ENCODE data around the gene TACO1.

DNA sequence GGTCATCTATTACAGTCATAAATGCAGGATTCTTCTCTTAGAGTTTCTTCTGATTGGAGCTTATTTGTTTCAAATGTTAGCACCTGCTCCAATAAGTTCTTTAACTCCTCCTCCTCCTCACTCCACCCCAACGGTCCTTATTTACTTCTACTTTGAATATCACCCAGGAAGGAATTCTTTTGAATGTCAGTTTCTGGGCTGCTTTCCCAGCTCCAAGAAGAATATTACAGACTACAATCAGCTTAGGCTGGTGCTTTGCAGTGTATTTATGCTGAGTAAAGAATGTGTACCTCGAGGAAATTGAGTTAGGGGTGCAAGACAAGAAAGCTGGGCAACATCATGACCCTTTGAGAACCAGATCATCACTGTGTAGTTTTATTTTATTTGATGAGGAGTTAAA is 52.4 kb downstream of the TACO1 start:
- TF ChIP-seq, protein P1, sequence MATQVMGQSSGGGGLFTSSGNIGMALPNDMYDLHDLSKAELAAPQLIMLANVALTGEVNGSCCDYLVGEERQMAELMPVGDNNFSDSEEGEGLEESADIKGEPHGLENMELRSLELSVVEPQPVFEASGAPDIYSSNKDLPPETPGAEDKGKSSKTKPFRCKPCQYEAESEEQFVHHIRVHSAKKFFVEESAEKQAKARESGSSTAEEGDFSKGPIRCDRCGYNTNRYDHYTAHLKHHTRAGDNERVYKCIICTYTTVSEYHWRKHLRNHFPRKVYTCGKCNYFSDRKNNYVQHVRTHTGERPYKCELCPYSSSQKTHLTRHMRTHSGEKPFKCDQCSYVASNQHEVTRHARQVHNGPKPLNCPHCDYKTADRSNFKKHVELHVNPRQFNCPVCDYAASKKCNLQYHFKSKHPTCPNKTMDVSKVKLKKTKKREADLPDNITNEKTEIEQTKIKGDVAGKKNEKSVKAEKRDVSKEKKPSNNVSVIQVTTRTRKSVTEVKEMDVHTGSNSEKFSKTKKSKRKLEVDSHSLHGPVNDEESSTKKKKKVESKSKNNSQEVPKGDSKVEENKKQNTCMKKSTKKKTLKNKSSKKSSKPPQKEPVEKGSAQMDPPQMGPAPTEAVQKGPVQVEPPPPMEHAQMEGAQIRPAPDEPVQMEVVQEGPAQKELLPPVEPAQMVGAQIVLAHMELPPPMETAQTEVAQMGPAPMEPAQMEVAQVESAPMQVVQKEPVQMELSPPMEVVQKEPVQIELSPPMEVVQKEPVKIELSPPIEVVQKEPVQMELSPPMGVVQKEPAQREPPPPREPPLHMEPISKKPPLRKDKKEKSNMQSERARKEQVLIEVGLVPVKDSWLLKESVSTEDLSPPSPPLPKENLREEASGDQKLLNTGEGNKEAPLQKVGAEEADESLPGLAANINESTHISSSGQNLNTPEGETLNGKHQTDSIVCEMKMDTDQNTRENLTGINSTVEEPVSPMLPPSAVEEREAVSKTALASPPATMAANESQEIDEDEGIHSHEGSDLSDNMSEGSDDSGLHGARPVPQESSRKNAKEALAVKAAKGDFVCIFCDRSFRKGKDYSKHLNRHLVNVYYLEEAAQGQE (tag by site-specific recombination; IDR thresholded peaks at IDR 0.05): no peak
- TF ChIP-seq ZSCAN30 (tag by site-specific recombination; IDR thresholded peaks at IDR 0.05) (no peak), CTCF (tag by site-specific recombination; IDR thresholded peaks at IDR 0.05) (no peak), ZNF596 (tag by site-specific recombination; IDR thresholded peaks at IDR 0.05) (no peak), ELK4 (IDR thresholded peaks at IDR 0.05; ENCODE audit: borderline replicate concordance, low read depth, low read length) (no peak), ZNF692 (tag by site-specific recombination; IDR thresholded peaks at IDR 0.05) (no peak), ZNF48 (tag by site-specific recombination; IDR thresholded peaks at IDR 0.05) (no peak), ZNF121 (tag by site-specific recombination; IDR thresholded peaks at IDR 0.05) (no peak), ZNF449 (tag by site-specific recombination; IDR thresholded peaks at IDR 0.05) (no peak), ZNF623 (tag by site-specific recombination; IDR thresholded peaks at IDR 0.05) (no peak), ZNF341 (tag by site-specific recombination; IDR thresholded peaks at IDR 0.05; ENCODE audit: low read depth) (no peak), ZBTB7A (tag by site-specific recombination; IDR thresholded peaks at IDR 0.05; ENCODE audit: low read depth) (no peak), ZNF529 (tag by site-specific recombination; IDR thresholded peaks at IDR 0.05; ENCODE audit: insufficient replicate concordance) (no peak), ZNF362 (tag by site-specific recombination; IDR thresholded peaks at IDR 0.05) (no peak)
